SK-N-MC (cell line): ENCODE data around the gene GASK1B.

Source experiments
- EZH2 ChIP-seq: fragments of 200-600 bp; sonication (generic); IDR thresholded peaks from one replicate; pipeline ENCODE4 v1.6.1; 2017; ENCODE audit warnings: antibody characterized with exemption
- FOXP2 ChIP-seq: optimal IDR thresholded peaks from 2 replicates; pipeline ENCODE3; 2011; ENCODE audit warnings: mild to moderate bottlenecking, moderate library complexity; ENCODE audit not compliant: insufficient read depth; ENCODE audit errors: extremely low read length, control extremely low read depth
- POLR2AphosphoS5 ChIP-seq: IDR thresholded peaks from 2 replicates; pipeline ENCODE4 v1.6.1; 2012; ENCODE audit warnings: mild to moderate bottlenecking, low read depth, low read length, borderline replicate concordance

DNA sequence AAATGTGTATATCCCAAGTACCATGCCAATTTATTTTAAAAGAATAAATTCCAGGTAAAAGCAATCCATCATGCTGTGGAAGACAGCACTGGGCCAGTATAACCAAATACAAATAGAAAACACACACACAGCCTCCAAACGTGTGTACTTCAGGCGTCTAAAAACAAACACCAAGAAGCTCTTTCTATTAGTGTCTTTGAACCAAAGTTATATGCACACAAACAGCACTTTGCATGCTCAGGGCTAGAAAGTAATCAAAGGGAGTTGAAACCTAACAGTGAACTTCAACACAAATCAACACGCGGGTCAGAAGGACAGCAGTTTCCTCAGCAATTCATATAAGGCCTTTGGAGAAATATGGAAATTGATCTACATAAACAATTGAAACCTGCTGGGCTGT lies 15.4 kb downstream of the GASK1B start:
- TF ChIP-seq EZH2 (no peak), FOXP2 (no peak), POLR2AphosphoS5 (no peak)
